ENCODE results near the gene SLC25A21.
"Not testable (repeated sequence)": the region's sequence is repeated elsewhere in the genome, so short reads cannot be mapped to it uniquely, and the experiment has no call there.

Gene SLC25A21

GRCh38 chr14:37172024-37172869 lies at the start of gene SLC25A21:
TSS of gene SLC25A21 (minus strand) at chr14:37172606.
- DNase-seq (ENCODE audit: low read depth), result no peak

GRCh38 chr14:37221073-37221472 lies 48.7 kb upstream of the SLC25A21 start:
- DNase-seq (ENCODE audit: low read depth), result no peak

- no peak for DNase-seq (ENCODE audit: low read depth)
Measured at GRCh38 chr14:37215345-37215744, 42.9 kb upstream of the SLC25A21 start.

GRCh38 chr14:37213016-37213415 lies 40.6 kb upstream of the SLC25A21 start:
- DNase-seq (ENCODE audit: low read depth), result no peak

- DNase-seq (ENCODE audit: low read depth), result no peak
Measured at GRCh38 chr14:37210448-37210847, 38.0 kb upstream of the SLC25A21 start.

GRCh38 chr14:37209617-37210016 lies 37.2 kb upstream of the SLC25A21 start:
- DNase-seq (ENCODE audit: low read depth), result not testable (repeated sequence)

- not testable (repeated sequence) for DNase-seq (ENCODE audit: low read depth)
Measured at GRCh38 chr14:37205623-37206605, 33.5 kb upstream of the SLC25A21 start.

GRCh38 chr14:37203423-37203822 lies 31.0 kb upstream of the SLC25A21 start:
- no peak for DNase-seq (ENCODE audit: low read depth)

GRCh38 chr14:37202812-37203211 lies 30.4 kb upstream of the SLC25A21 start:
- no peak for DNase-seq (ENCODE audit: low read depth)

- no peak for DNase-seq (ENCODE audit: low read depth)
Measured at GRCh38 chr14:37202265-37202664, 29.9 kb upstream of the SLC25A21 start.

GRCh38 chr14:37201724-37202123 lies 29.3 kb upstream of the SLC25A21 start:
- DNase-seq (ENCODE audit: low read depth), result no peak

GRCh38 chr14:37198907-37199306 lies 26.5 kb upstream of the SLC25A21 start:
- DNase-seq (ENCODE audit: low read depth), result no peak

GRCh38 chr14:37198273-37198598 lies 25.8 kb upstream of the SLC25A21 start:
- DNase-seq (ENCODE audit: low read depth), result no peak

- peak; percentile 4 for DNase-seq (ENCODE audit: low read depth)
Measured at GRCh38 chr14:37197421-37198272, 25.2 kb upstream of the SLC25A21 start, which contains the start of gene MIPOL1. TSS of gene MIPOL1 (plus strand) at chr14:37197937. CDS start at chr14:37247889, 49,952 bp downstream.

- no peak for DNase-seq (ENCODE audit: low read depth)
Measured at GRCh38 chr14:37196604-37197420, 24.4 kb upstream of the SLC25A21 start.

- DNase-seq (ENCODE audit: low read depth), result no peak
Measured at GRCh38 chr14:37195327-37195726, 22.9 kb upstream of the SLC25A21 start.

GRCh38 chr14:37194698-37195097 lies 22.3 kb upstream of the SLC25A21 start:
- no peak for DNase-seq (ENCODE audit: low read depth)

GRCh38 chr14:37189733-37190132 lies 17.3 kb upstream of the SLC25A21 start:
- not testable (repeated sequence) for DNase-seq (ENCODE audit: low read depth)

- DNase-seq (ENCODE audit: low read depth), result not testable (repeated sequence)
Measured at GRCh38 chr14:37187840-37188577, 15.6 kb upstream of the SLC25A21 start.

GRCh38 chr14:37187294-37187693 lies 14.9 kb upstream of the SLC25A21 start:
- DNase-seq (ENCODE audit: low read depth), result no peak

Measured in stimulated activated CD8-positive, alpha-beta memory T cell treated with anti-CD3 and anti-CD28 coated beads, Interleukin-4, amount 100 ng/mL, for 24 hours (primary cell).